Hematopoietic multipotent progenitor cell treated with erythropoietin and hydrocortisone succinate and interleukin-3 and kit ligand, for 17 days (in vitro differentiated cells): ENCODE measurements around the gene LASP1.

Experiments
- DNase-seq: peaks from one replicate; pipeline ENCODE4 v3.0.0-alpha.2; 2015; ENCODE audit warnings: low spot score

The LASP1 gene

DNA sequence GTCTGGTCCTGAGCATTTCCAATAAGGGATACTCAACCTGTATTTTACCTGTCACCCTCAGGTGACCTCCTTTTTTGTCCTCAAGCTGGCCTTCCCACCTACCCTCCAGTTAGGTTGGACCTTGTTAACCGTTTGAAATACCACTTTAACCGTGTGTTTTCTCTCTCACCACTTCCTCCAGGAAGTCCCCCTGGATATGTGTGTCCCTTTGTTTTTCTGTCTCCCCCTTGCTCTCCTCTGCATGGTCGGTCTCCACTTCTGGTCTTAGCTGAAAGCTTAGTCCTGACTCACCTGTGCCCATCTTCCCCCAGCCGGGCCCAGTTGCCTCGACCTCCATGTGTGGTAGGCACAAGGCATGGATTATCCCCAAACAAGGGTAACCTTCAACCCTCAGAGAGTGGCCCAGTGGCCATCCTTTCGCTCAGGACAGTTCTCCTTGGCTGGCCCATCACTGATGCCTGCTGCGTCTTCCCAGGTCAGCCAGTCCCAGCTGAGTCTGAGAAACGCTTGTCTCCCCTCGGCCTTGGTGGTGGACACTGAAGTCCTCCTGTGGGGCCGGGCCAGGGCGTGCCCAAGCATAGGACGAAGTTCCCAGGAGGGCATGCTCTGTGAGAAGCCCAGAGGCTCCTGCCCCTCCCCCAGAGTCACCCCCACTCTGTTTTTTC is 20.0 kb downstream of the LASP1 start:
- no peak for DNase-seq

DNA sequence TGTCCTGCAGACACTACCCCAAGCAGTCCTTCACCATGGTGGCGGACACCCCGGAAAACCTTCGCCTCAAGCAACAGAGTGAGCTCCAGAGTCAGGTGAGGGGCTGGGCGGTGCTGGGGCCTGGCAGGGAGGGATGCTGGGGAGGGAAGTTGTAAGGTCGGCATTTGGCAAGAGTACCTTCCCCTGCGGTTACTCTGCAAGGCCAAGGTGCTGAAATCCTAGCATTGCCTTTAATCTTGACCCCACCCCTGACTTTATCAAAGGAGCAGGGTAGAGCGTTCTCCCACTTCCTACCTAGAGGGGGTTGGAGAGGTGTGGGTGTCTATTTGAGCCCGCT is 20.5 kb downstream of the LASP1 start:
- DNase-seq: no peak

DNA sequence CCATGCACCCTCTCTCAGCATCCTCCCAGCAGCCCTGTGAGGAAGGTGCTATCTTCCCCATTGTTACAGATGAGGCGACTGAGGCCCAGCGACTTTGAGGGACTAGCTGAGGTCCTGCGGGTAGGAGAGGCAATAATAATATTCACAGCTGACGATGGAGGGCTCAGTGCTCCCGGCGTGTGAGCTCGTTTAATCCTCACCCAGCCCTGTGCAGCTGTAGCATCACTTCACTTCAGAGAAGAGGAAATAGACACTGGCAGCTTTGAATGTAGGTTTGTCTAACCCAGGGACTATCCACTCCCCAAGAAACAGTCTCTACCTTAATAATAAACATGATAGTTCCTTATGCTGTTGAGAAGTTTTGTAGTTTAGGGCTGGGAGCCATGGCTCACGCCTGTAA is 21.6 kb downstream of the LASP1 start:
- DNase-seq: no peak

DNA sequence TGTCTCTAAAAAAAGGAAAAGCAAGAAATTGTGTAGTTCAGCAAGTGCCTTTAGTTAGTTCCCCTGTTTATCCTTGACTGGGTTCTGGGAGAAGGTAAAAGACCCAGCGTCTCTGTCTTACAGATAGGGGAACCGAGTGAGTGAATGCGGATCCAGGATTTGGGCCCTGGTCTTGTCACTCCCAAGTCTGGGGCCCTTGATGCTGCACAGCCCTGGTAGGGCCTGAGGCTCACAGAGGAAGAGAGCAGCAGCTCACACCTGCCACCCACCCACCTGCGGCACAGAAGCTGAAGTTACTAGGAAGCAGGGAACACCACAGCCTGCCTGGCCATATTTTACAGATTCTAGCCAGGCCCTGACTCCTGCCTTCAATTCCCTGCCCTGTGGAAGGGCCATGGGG is 22.2 kb downstream of the LASP1 start:
- DNase-seq: no peak

DNA sequence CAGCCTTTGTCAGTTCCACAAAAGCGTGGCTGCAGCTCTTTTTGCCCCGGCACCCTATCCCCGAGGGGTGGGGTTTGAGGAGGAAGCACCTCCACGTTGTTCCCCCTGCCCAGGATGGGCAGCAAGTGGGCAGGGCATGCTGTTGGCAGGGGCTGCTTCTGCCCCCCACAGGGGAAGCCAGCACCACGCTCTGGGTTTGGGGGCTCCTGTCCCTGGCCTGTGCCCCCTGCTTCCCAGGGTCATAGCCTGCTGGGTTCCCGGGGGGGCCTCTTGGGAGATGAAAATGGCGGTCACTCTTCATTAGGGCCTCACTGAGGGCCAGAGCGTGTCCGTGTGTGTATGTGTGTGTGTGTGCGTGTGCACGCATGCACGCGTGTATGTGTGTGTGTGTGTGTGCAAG is 22.8 kb downstream of the LASP1 start:
- DNase-seq: no peak

DNA sequence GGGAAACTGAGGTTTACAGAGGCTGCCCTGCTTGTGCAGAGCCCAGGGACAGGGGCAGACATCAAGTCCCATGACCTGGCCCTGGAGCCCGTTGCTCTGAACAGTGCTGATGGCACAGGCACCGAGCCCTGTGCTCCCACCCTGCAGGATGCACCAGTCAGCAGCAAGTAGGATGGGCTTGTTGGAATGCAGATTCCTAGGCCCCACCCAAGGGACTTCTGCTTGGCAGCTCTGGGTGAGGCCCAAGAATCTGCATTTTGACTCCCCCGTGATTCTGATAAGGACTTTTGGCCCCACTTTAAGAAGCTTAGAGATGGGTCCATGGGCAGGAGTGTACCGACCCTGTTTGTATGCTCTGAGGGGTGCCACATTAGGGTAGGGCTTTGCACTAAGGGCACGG is 23.3 kb downstream of the LASP1 start:
- DNase-seq: no peak

DNA sequence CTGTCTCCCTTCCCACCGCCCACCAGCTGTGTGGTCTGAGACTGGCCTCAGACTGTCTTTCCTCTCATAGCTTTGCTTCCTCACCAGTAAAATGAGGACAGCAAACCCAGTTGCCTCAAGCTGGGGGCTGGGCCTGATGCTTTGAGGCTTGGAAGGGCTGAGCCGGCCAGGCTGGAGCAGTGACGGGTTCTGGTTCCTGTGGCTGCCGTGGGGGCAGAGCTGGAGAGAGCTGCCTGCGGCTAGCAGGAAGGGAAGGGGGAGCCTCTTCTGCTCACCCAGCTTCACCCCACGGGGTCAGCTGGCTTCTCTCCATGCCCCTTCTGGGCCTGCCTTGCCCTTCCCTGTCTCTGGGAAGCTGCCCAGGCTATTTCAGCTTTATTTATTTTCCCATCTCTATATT is 23.7 kb downstream of the LASP1 start:
- no peak for DNase-seq

DNA sequence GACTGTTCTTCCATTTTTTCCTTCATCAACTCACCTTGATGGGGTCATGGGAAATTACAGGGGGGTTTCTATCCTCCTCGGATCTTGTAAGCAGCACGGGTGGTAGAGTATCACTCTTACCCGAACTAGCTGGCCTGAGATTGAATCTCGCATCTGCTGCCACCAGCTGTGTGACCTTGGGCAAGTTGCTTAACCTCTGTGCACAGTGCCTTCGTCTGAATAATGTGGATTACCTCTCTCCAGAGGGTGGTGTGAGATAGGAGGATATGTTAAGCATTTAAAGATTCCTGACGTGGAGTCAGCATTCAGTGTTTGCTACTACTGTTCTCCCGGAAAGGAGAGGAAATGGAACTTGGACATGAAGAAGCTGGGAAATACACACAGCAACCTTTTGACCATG is 24.4 kb downstream of the LASP1 start:
- no peak for DNase-seq

DNA sequence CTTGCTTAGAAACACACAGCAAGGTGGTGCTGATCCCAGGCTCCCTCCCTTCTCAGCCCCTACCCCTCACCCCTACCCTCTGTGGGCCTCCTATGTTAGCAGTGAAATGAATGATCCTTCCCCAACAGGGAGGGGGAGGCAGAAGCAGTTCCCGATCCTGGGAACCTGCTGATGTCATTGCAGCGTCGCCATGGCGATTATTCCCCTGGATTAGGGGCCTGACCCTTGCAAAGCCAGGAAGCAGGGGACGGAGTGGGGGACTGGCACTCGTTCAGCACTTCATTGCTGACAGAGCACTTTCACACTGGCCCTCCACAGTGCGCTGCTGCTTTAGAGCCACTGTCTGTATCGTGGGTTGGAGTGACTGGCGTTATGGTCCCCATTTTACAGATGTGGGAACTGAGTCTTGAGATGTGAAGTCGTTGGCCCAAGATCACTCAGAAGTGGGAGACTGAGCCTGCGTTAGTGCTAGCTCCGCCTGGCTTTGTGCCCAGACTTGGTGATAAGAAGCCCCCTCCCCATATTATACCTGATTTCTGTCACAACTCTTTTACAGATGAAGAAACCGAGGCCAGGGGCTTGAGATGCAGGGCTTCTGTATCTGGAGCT is 26.6 kb downstream of the LASP1 start:
- no peak for DNase-seq

DNA sequence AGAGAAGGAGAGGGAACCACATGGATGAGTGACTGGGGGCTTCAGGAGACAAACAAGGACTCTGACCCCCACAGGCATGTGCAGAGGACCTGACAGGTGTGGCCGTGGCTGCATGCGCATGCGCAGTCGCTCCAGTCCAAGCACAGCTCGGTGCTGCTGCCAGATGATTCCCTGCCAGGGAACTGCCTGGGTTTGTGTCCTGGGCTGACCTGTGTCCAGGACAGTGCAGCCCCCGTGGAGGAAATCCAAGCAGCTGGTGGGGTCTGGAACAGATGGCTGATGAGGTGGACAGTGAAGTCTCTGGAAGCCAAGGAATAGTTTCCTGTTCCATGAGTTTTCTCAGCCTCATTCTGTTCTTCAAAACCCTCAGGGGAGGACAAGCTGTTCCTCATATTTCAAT is 27.3 kb downstream of the LASP1 start:
- no peak for DNase-seq

DNA sequence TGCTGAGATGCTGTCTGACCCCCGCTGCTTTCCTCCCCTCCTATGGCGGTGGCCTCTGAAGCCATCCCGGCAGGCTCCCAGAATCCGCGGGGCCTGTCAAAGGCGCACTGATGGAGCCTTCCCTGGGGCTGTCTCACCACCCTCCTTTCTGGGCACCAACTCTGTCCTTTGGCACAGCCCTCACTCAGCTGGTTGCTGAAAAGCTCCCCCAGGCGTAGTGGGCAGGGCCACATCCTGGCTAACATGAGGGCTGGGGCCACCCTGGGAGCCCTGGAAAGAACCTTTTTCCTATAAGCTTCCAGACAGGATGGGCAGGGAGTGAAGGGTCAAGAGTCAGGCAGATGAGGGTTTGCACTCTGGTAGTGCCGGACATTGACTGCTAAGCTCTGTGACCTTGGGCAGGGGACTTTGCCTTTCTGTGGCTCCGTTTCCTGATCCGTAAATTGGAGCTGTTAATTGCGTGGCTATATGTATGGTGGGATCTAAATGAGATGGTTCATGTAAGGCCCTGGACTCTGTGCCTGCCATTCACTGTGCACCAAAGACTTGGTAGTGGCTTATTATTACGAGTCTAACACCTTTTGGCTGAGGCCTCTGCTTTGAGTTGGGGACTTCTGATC is 27.9 kb downstream of the LASP1 start:
- no peak for DNase-seq

DNA sequence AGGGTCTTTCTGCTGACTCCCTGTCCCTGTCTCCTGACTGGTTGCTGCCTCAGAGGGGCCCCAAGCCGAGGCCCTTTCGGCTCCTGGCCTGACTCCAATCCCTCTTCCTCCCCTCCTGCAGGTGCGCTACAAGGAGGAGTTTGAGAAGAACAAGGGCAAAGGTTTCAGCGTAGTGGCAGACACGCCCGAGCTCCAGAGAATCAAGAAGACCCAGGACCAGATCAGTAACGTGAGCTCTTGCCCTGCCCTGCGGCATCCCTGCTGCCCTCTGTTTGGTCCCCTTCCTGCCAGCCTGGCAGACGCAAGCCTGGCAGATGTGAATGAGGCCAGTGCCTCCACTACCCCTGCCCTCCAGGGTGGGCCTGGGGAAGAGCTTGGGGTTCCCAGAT is 28.4 kb downstream of the LASP1 start:
- no peak for DNase-seq

DNA sequence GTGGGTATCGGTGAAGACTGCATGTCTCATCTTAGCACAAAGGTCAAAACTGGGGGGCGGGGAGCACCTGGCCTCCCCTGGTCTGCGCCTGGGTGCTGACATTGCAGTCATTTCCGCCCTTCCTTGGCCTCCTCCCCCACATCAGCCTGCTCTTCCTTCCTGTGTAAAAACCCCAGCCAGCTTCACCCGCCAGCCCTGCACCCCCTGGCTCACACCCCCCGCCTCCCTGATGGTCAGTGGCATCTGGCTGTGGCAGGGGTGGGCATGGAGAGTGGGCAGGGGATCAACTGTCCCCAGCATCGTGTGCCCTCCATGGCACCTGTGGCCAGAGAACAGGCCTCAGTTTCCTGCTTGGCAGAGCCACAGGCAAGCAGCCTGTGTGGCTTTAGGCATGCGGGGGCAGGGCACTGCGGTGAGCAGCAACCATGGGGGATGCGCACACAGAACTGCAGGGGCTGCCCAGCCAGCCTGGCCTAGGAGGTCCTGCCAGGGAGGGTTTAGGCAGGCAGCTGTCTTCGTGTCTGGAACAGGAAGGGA is 29.0 kb downstream of the LASP1 start:
- no peak for DNase-seq

DNA sequence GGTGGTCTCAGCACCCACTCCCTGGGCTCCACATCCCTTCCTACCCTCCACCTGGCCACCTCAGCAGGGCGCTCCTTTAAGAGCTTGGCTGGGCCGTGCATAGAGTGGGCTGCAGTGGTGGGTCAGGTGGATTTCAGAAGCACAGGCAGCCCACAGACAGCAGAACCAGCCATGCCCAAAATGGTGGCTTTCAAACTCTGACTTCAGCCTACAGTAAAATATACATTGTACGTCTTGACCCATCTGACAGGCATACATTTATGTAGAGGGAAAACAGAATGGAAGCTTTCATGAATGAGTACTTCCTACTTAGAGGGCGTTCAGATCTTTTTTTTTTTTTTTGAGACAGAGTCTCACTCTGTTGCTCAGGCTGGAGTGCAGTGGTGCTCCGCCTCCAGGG is 29.6 kb downstream of the LASP1 start:
- no peak for DNase-seq

DNA sequence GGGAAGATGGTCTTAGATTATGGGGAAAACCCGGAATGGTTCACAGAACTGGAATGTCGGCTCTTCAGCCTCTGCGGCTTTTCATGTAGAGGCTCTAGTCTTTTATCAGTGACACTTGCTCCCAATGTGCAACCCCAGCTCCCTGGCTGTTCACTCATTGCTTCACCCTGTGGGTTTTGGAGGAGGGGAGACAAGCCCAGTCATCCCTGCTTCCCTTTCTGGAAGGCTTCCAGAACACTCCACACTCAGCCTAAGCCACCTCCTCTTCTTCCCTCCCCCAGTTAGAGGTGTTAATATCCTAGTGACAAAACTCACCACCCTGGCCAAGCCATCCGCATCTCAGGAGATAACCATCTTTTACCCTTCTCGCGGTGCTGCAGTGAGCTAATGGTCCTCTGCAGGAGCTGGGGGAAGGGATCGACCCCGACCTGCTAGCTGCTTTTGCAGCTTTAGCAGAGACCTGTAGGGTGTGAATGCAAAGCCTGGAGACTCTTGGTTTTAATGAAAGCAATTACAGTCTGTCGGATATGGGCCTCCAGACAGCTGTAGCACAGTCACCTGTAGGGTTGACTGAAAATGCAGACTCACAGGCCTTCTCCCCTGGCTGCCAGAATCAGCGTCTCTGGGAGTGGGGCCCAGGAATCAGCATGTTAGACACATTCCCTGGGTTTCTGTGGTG is 31.3 kb downstream of the LASP1 start:
- DNase-seq: no peak

DNA sequence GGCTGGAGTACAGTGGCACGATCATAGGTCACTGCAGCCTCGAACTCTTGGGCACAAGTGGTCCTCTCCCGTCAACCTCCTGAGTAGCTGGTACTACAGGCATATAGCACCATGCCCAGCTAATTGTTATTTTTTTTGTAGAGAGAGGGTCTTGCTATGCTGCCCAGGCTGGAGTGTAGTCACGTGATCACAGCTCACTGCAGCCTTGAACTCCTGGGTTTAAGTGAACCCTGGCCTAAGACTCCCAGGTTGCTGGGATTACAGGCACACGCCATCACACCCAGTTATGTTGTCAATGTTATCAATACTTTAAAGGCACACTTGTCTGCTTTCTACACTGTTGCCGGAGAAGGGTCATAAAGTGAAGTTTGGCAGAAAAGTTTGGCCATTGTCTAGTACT is 33.5 kb downstream of the LASP1 start:
- no peak for DNase-seq

DNA sequence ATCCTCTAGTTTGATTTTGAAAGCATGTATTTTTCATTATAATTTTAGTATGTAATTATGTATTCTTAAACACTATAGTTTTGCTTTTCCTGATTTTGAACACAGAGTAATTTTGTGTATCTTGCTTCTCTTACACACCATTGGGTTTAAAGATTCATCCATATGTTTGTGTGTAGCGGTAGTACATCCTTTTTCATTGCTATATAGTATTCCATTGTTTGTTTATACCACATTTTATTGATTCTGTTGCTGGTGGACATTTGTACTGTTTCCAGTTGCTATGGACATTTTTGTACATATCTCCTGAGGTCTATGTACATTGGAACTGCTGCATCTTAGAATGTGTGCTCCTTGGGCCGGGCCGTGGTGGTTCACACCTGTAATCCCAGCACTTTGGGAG is 35.0 kb downstream of the LASP1 start:
- no peak for DNase-seq

DNA sequence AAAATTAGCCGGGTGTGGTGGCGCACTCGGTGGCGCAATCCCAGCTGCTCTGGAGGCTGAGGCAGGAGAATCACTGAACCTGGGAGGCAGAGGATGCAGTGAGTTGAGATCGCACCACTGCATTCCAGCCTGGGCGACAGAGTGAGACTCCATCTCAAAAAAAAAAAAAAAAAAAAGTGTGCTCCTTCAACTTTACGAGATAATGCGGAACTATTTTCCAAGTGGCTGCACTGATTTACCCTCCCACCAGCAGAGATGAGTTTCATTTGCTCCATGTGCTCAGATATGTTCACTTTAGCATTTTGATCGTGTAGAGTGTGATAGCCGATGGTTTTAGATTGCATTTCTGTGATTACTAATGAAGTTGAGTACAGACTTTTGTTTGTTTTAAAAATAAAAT is 35.5 kb downstream of the LASP1 start:
- no peak for DNase-seq

DNA sequence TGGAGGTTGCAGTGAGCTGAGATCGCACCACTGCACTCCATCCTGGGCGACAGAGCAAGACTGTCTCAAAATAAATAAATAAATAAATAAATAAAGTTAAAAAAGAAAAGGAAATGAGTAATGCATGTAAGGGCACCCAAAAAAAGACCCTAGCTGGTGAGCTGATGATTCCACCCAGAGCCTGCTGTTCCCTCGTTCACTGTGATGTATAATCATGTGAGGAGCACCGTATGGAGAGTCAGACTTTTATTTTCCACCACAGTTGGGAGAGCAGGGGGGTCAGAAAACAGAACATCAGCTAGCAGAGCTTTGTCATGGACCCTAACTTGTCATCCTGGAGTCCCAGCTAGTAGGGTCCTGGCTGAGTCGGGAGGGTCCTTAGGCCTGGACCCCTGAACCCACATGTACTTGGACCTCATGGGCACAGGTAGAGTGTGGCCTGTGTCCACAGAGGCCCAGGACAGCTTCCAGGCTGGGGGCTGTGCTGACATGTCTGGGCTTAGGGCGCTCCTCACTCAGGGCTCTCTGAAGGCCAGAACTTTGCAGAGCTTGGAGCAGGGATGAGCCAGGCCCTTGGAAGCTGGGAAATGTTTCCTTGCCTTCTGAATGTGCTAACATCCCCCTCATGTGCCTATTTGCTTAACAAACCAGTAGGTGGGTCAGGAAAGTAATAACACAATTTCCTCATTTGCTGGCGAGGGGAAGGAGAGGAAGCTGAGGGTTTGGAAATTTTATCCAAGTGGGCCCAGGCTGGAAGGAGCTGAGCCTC is 36.8 kb downstream of the LASP1 start:
- no peak for DNase-seq

DNA sequence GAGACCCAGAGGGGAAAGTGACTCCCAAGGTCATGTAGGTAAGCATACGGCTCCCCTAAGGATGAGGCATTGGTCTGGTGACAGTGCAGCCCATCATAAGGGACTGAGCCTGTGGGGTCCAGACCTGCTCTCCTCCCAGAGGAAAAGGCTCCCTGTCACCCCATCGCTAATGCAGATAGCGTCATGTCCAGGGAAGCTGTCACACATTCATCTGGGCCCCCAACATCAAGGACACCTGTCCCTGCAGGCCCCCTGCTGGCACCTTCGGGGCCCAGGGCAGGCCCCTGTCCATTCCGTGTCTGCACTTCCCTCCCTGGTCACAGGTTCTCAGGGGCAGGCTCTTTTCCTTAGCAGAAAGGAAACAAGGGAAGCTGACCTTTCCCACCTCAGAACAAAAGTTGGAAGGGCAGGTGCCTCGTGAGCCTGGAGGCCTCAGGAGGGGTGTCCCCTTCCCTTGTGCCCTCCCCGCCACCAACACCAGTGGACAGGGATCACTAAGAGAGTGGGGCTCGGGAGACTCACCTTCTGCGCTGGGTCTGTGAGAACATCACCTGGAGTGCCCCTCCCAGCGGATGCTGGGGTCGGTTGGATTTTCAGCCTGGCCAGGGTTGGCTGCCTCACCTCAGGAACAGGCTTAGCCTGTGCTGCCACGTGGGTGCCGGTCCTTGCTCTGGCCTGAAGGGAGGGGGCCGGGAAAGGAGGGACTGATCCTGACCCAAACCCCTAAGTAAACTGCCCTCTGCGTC is 38.2 kb downstream of the LASP1 start:
- no peak for DNase-seq

DNA sequence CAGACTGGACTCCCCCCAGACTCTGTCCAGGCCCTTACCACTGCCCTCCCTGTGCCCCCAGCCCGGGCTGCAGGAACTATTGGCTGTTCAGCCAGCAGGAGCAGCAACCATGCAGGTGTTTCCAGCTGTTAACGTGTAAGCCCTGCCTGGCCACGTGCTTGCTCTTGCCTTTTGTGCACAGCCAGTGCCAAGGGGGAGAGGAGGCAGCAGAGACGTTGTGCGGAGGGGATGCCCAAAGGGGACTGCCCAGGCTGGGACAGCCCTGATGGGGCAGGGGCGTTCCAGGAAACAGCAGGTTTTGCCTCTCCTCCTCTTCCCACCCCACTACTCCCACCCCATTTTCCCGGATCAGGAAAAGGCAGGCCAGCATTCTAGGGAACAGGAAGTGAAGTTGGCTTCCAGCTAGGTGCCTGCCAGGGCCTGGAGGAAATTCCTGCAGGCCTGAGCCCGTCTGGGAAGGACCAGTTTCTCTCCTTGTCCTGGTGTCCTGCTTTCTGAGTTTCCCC is 38.9 kb downstream of the LASP1 start:
- DNase-seq: no peak

DNA sequence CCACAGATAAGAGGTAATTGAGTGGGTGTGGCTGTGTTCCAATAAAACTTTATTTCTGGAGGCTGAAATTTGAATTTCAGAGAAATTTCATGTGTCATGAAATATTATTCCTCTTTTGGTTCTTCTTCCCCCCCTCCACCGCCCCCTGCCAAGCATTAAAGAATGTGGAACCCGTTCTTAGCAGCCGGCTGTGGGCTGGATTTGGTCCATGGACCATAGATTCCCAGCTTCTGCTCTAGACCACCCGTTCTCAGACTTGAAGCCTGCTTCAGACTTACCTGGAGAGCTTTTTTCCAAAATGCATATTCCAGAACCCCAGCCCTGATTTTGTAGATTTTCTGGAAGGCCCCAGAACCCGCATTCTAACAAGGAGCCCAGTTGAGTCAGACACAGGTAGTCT is 40.5 kb downstream of the LASP1 start:
- DNase-seq: no peak
